ENCODE measurements around the gene APIP.
"Not testable (repeated sequence)": the region's sequence is repeated elsewhere in the genome, so short reads cannot be mapped to it uniquely, and the experiment has no call there.

APIP gene

GRCh38 chr11:34921156-34921555, 5.0 kb upstream of the APIP start:
- ChIA-PET POLR2A (no interaction called here), CTCF (no interaction called here)
- no peak for DNase-seq (ENCODE audit: extremely low spot score)
- TF ChIP-seq TARDBP (IDR thresholded peaks at IDR 0.05) (no peak), CTBP1 (IDR thresholded peaks at IDR 0.05; ENCODE audit: borderline replicate concordance) (no peak), SUZ12 (IDR thresholded peaks at IDR 0.05) (no peak), ELF4 (IDR thresholded peaks at IDR 0.05) (no peak), PKNOX1 (IDR thresholded peaks at IDR 0.05) (no peak), ZNF384 (IDR thresholded peaks at IDR 0.05) (no peak), FOXA1 (IDR thresholded peaks at IDR 0.05) (no peak), LEF1 (IDR thresholded peaks at IDR 0.05; ENCODE audit: borderline replicate concordance) (no peak), ARNT (IDR thresholded peaks at IDR 0.05) (no peak), SP1 (IDR thresholded peaks at IDR 0.05) (no peak), NFRKB (IDR thresholded peaks at IDR 0.05) (no peak), L3MBTL2 (conservative IDR thresholded peaks at IDR 0.05) (no peak), HDGF (IDR thresholded peaks at IDR 0.05; ENCODE audit: borderline replicate concordance) (no peak), FOXM1 (IDR thresholded peaks at IDR 0.05; ENCODE audit: borderline replicate concordance) (no peak), BHLHE40 (IDR thresholded peaks at IDR 0.05; ENCODE audit: borderline replicate concordance) (no peak), FOXK2 (IDR thresholded peaks at IDR 0.05) (no peak)

GRCh38 chr11:34916843-34917770, 928 bp upstream of the APIP start:
- CTCF ChIA-PET = interaction anchor here (0.6 to 1.3 kb wide), 2 partner anchors 10 to 1982 kb away, joined by 3 to 4 read pairs; no protein-coding TSS in a partner anchor
- DNase-seq (ENCODE audit: extremely low spot score) = peak; percentile 20
- POLR2A ChIA-PET = no interaction called here
- TF ChIP-seq NFRKB (IDR thresholded peaks at IDR 0.05) (no peak), HDGF (IDR thresholded peaks at IDR 0.05; ENCODE audit: borderline replicate concordance) (no peak), SP1 (IDR thresholded peaks at IDR 0.05) (no peak), PKNOX1 (IDR thresholded peaks at IDR 0.05) (peak; percentile 95), FOXA1 (IDR thresholded peaks at IDR 0.05) (no peak), BHLHE40 (IDR thresholded peaks at IDR 0.05; ENCODE audit: borderline replicate concordance) (no peak), ZNF384 (IDR thresholded peaks at IDR 0.05) (no peak)

- POLR2A ChIA-PET = interaction anchor here (0.8 to 1.3 kb wide), 6 partner anchors 12 to 504 kb away, joined by 3 to 5 read pairs (median 3); partner anchors contain the start of gene SLC1A2
- no peak for TF ChIP-seq FOXA1 (IDR thresholded peaks at IDR 0.05)
- no peak for TF ChIP-seq TARDBP (IDR thresholded peaks at IDR 0.05)
- no peak for TF ChIP-seq HDGF (IDR thresholded peaks at IDR 0.05; ENCODE audit: borderline replicate concordance)
- TF ChIP-seq SP1 (IDR thresholded peaks at IDR 0.05) = no peak
- TF ChIP-seq CTBP1 (IDR thresholded peaks at IDR 0.05; ENCODE audit: borderline replicate concordance) = no peak
- no peak for TF ChIP-seq FOXK2 (IDR thresholded peaks at IDR 0.05)
- no peak for TF ChIP-seq SUZ12 (IDR thresholded peaks at IDR 0.05)
- TF ChIP-seq ZNF384 (IDR thresholded peaks at IDR 0.05) = no peak
- no peak for TF ChIP-seq BHLHE40 (IDR thresholded peaks at IDR 0.05; ENCODE audit: borderline replicate concordance)
- no peak for TF ChIP-seq L3MBTL2 (conservative IDR thresholded peaks at IDR 0.05)
- TF ChIP-seq FOXM1 (IDR thresholded peaks at IDR 0.05; ENCODE audit: borderline replicate concordance) = no peak
- no peak for TF ChIP-seq LEF1 (IDR thresholded peaks at IDR 0.05; ENCODE audit: borderline replicate concordance)
- TF ChIP-seq NFRKB (IDR thresholded peaks at IDR 0.05) = no peak
- TF ChIP-seq ARNT (IDR thresholded peaks at IDR 0.05) = no peak
- TF ChIP-seq ELF4 (IDR thresholded peaks at IDR 0.05) = no peak
- no peak for TF ChIP-seq PKNOX1 (IDR thresholded peaks at IDR 0.05)
- DNase-seq (ENCODE audit: extremely low spot score) = peak; percentile 6
- CTCF ChIA-PET = interaction anchor here (0.7 to 1.3 kb wide), 2 partner anchors 11 to 13 kb away, joined by 3 read pairs; no protein-coding TSS in a partner anchor
Measured at GRCh38 chr11:34915136-34916014, 804 bp downstream of the APIP start.

GRCh38 chr11:34913556-34913955, 2.6 kb downstream of the APIP start:
- CTCF ChIA-PET; POLR2A ChIA-PET; DNase-seq (ENCODE audit: extremely low spot score): not testable (repeated sequence)

- TF ChIP-seq FOXK2 (IDR thresholded peaks at IDR 0.05) (no peak), NFRKB (IDR thresholded peaks at IDR 0.05) (no peak), ELF4 (IDR thresholded peaks at IDR 0.05) (no peak), ARNT (IDR thresholded peaks at IDR 0.05) (no peak), L3MBTL2 (conservative IDR thresholded peaks at IDR 0.05) (no peak), TARDBP (IDR thresholded peaks at IDR 0.05) (no peak), PKNOX1 (IDR thresholded peaks at IDR 0.05) (no peak), ZNF384 (IDR thresholded peaks at IDR 0.05) (no peak), FOXA1 (IDR thresholded peaks at IDR 0.05) (no peak)
- ChIA-PET POLR2A (no interaction called here), CTCF (no interaction called here)
- no peak for DNase-seq (ENCODE audit: extremely low spot score)
Measured at GRCh38 chr11:34911676-34912075, 4.5 kb downstream of the APIP start.

All from HEK293T (cell line).